GM12872 (cell line): Measurements from ENCODE around the gene C10orf105.

Experiments
- CTCF ChIP-seq: IDR thresholded peaks from 3 replicates; pipeline ENCODE4 v1.5.1; 2011; ENCODE audit warnings: low read depth, mild to moderate bottlenecking, low read length, moderate library complexity; ENCODE audit not compliant: insufficient read depth

C10orf105 gene

GRCh38 chr10:71671994-71672946 is 47.3 kb downstream of the C10orf105 start:
- TF ChIP-seq CTCF, result no peak

- TF ChIP-seq CTCF, result no peak
These were observed 52.2 kb downstream of the C10orf105 start for GRCh38 chr10:71667387-71667752.

GRCh38 chr10:71666639-71667386 is 52.8 kb downstream of the C10orf105 start:
- TF ChIP-seq CTCF, result no peak

GRCh38 chr10:71665456-71665855 is 54.1 kb downstream of the C10orf105 start:
- no peak for TF ChIP-seq CTCF

GRCh38 chr10:71664585-71664984 is 55.0 kb downstream of the C10orf105 start:
- no peak for TF ChIP-seq CTCF

- no peak for TF ChIP-seq CTCF
These were observed 56.3 kb downstream of the C10orf105 start for GRCh38 chr10:71663311-71663710.

GRCh38 chr10:71661779-71662336 is 57.7 kb downstream of the C10orf105 start:
- TF ChIP-seq CTCF, result no peak
